PFSK-1 (cell line): ENCODE results near the gene NET1.

ENCODE experiments used
- FOXP2 ChIP-seq: optimal IDR thresholded peaks from 2 replicates; pipeline ENCODE3; 2011; ENCODE audit warnings: borderline replicate concordance, control low read depth, inconsistent platforms; ENCODE audit not compliant: insufficient read depth; ENCODE audit errors: extremely low read length, extremely low read depth
- POLR2AphosphoS5 ChIP-seq: IDR thresholded peaks from 2 replicates; pipeline ENCODE4 v1.6.1; 2012; ENCODE audit warnings: low read depth, mild to moderate bottlenecking, control low read depth, low read length, moderate library complexity
- SIN3A ChIP-seq: IDR thresholded peaks from 2 replicates; pipeline ENCODE4 v1.6.1; 2012; ENCODE audit warnings: mild to moderate bottlenecking, low read length, moderate library complexity, borderline replicate concordance; ENCODE audit not compliant: insufficient read depth
- TAF1 ChIP-seq: IDR thresholded peaks from 2 replicates; pipeline ENCODE4 v1.6.1; 2012; ENCODE audit warnings: low read length, control low read depth, borderline replicate concordance; ENCODE audit not compliant: insufficient read depth
- TF ChIP-seq, protein P1 (sequence below), 2 experiments: IDR thresholded peaks; 2 replicates each; pipeline versions ENCODE4 v1.6.1 to v1.8.0; 2011 to 2012; ENCODE audit warnings: low read depth in 2 of 2, low read length in 2 of 2, control low read depth in 1 of 2, inconsistent platforms in 1 of 2, mild to moderate bottlenecking in 1 of 2, moderate library complexity in 1 of 2; ENCODE audit not compliant: insufficient read depth in 1 of 2

NET1 gene

GRCh38 chr10:5433182-5433581 is 20.8 kb downstream of the NET1 start:
- TF ChIP-seq POLR2AphosphoS5 (no peak), TAF1 (no peak), FOXP2 (no peak), SIN3A (no peak)
- TF ChIP-seq, protein P1, sequence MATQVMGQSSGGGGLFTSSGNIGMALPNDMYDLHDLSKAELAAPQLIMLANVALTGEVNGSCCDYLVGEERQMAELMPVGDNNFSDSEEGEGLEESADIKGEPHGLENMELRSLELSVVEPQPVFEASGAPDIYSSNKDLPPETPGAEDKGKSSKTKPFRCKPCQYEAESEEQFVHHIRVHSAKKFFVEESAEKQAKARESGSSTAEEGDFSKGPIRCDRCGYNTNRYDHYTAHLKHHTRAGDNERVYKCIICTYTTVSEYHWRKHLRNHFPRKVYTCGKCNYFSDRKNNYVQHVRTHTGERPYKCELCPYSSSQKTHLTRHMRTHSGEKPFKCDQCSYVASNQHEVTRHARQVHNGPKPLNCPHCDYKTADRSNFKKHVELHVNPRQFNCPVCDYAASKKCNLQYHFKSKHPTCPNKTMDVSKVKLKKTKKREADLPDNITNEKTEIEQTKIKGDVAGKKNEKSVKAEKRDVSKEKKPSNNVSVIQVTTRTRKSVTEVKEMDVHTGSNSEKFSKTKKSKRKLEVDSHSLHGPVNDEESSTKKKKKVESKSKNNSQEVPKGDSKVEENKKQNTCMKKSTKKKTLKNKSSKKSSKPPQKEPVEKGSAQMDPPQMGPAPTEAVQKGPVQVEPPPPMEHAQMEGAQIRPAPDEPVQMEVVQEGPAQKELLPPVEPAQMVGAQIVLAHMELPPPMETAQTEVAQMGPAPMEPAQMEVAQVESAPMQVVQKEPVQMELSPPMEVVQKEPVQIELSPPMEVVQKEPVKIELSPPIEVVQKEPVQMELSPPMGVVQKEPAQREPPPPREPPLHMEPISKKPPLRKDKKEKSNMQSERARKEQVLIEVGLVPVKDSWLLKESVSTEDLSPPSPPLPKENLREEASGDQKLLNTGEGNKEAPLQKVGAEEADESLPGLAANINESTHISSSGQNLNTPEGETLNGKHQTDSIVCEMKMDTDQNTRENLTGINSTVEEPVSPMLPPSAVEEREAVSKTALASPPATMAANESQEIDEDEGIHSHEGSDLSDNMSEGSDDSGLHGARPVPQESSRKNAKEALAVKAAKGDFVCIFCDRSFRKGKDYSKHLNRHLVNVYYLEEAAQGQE (IDR thresholded peaks at IDR 0.05; ENCODE audit: insufficient read depth in 1 of 2, low read depth in 2 of 2, low read length in 2 of 2): no peak

GRCh38 chr10:5434017-5434753 is 21.8 kb downstream of the NET1 start:
- TF ChIP-seq, protein P1 (IDR thresholded peaks at IDR 0.05; ENCODE audit: insufficient read depth in 1 of 2, low read depth in 2 of 2, low read length in 2 of 2): no peak
- no peak for TF ChIP-seq TAF1
- no peak for TF ChIP-seq FOXP2
- TF ChIP-seq SIN3A: no peak
- no peak for TF ChIP-seq POLR2AphosphoS5

- TF ChIP-seq POLR2AphosphoS5 (no peak), SIN3A (no peak), FOXP2 (no peak), TAF1 (no peak)
- TF ChIP-seq, protein P1 (IDR thresholded peaks at IDR 0.05; ENCODE audit: insufficient read depth in 1 of 2, low read depth in 2 of 2, low read length in 2 of 2): no peak
Measured at GRCh38 chr10:5435328-5435727, 23.0 kb downstream of the NET1 start.

GRCh38 chr10:5440206-5440605 is 27.8 kb downstream of the NET1 start:
- TF ChIP-seq POLR2AphosphoS5: no peak
- TF ChIP-seq FOXP2: no peak
- no peak for TF ChIP-seq TAF1
- TF ChIP-seq SIN3A: no peak
- TF ChIP-seq, protein P1 (IDR thresholded peaks at IDR 0.05; ENCODE audit: insufficient read depth in 1 of 2, low read depth in 2 of 2, low read length in 2 of 2): no peak
